ENCODE results near the gene SULT1A3. TPM values are rescaled to one million over a fixed set of nuclear protein-coding genes. Genes with fewer than 3 reads are reported as not detected.
"Not testable (repeated sequence)": the region's sequence is repeated elsewhere in the genome, so short reads cannot be mapped to it uniquely, and the experiment has no call there.

The SULT1A3 gene
- total RNA-seq (2021; ENCODE audit: unreplicated experiment), result 23.5 TPM
- polyA plus RNA-seq (2012), result 16.6 and 17.6 TPM in 2 replicates
- Bru-seq, nascent RNA, result percentile 16 among the genes with signal in this experiment
- BruChase-seq, experiment 1, labeled RNA remaining after a 6-hour chase, result percentile 18 among the genes with signal in this experiment
- percentile 37 among the genes with signal in this experiment for BruChase-seq, experiment 2, labeled RNA remaining after a 2-hour chase
- long read RNA-seq, transcript SULT1A3-201 (8 exons, 1,097 nt), result major isoform, 11 of 15 reads
- long read RNA-seq, partial matches to known transcripts, result 0 of 15 reads
- long read RNA-seq, other reads (novel, unspliced or antisense), result 3 of 15 reads

GRCh38 chr16:30199049-30199448 lies at the start of gene SULT1A3:
SULT1A3 (plus strand) TSS chr16:30199255; CDS start chr16:30200729, 1,474 bp downstream.
- H3K9ac ChIP-seq (ENCODE audit: low read length); intact Hi-C loops (cut with micrococcal nuclease); H3K36me3 ChIP-seq (ENCODE audit: control insufficient read depth in 1 of 2, insufficient read depth in 2 of 2, low read length in 2 of 2); DNase-seq (ENCODE audit: low read depth, low spot score); H3K27me3 ChIP-seq (ENCODE audit: insufficient read depth, low read length); BruUV-seq (replicated peaks); H3K4me1 ChIP-seq (ENCODE audit: control insufficient read depth in 1 of 2, insufficient read depth in 2 of 2, low read length in 2 of 2); H4K20me1 ChIP-seq (ENCODE audit: insufficient read depth); H3K79me2 ChIP-seq (ENCODE audit: insufficient read depth, low read length); POLR2A ChIA-PET; H3K4me3 ChIP-seq (replicated peaks in 1 of 2; ENCODE audit: low read depth in 1 of 2, low read length in 2 of 2); CTCF ChIA-PET; H3K9me2 ChIP-seq (ENCODE audit: insufficient read depth); H3K27ac ChIP-seq (ENCODE audit: low read depth, low read length); H3K9me3 ChIP-seq (ENCODE audit: control insufficient read depth in 1 of 2, insufficient read depth in 1 of 2, low read depth in 1 of 2, low read length in 2 of 2); H2AFZ ChIP-seq (ENCODE audit: low read depth, low read length, poor library complexity, severe bottlenecking); H3K4me2 ChIP-seq (ENCODE audit: low read length); RAD21 ChIA-PET (ENCODE audit: low non-redundant PET in 1 of 2, low total read pairs in 2 of 2, uncharacterized antibody in 2 of 2, unreplicated experiment in 2 of 2): not testable (repeated sequence)
- peak; percentile 60 for ATAC-seq

DNA sequence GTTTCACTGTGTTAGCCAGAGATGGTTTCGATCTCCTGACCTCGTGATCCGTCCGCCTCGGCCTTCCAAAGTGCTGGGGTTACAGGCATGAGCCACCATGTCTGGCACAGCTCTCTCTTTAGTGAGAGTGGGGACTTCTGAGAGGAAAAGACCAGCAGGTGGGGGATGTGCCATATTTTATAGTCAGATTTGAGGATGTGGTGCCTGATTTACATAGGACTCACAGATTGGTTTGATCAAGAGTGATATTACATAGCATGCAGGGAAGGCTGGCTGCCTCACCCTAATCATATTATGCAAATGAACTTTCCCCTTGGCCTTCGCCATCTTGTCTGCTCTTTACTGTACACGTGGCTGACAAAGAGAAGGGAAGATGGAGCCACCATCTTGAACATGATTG lies 48.0 kb upstream of the SULT1A3 start:
- ATAC-seq (no peak), DNase-seq (ENCODE audit: low read depth, low spot score) (no peak)
- Histone ChIP-seq H3K4me2 (ENCODE audit: low read length) (no peak overlapping the region), H3K9me3 (ENCODE audit: control insufficient read depth in 1 of 2, insufficient read depth in 1 of 2, low read depth in 1 of 2, low read length in 2 of 2) (peaks cover 0 to 4% of the 10 kb centered on the region in 2 experiments; a peak in 2 of 4 replicates), H3K79me2 (ENCODE audit: insufficient read depth, low read length) (no peaks in the 10 kb centered on the region), H2AFZ (ENCODE audit: low read depth, low read length, poor library complexity, severe bottlenecking) (no peak overlapping the region), H3K4me1 (ENCODE audit: control insufficient read depth in 1 of 2, insufficient read depth in 2 of 2, low read length in 2 of 2) (no peaks in the 10 kb centered on the region), H3K9me2 (ENCODE audit: insufficient read depth) (no peaks in the 10 kb centered on the region), H3K9ac (ENCODE audit: low read length) (no peak overlapping the region), H3K27me3 (ENCODE audit: insufficient read depth, low read length) (no peaks in the 10 kb centered on the region), H3K4me3 (replicated peaks in 1 of 2; ENCODE audit: low read depth in 1 of 2, low read length in 2 of 2) (no peak overlapping the region), H3K36me3 (ENCODE audit: control insufficient read depth in 1 of 2, insufficient read depth in 2 of 2, low read length in 2 of 2) (no peaks in the 10 kb centered on the region), H3K27ac (ENCODE audit: low read depth, low read length) (no peak overlapping the region), H4K20me1 (ENCODE audit: insufficient read depth) (no peaks in the 10 kb centered on the region)
- CTCF ChIA-PET, result no interaction called here
- RAD21 ChIA-PET (ENCODE audit: low non-redundant PET in 1 of 2, low total read pairs in 2 of 2, uncharacterized antibody in 2 of 2, unreplicated experiment in 2 of 2), result no interaction called here
- no peak for TF ChIP-seq CBX3 (IDR thresholded peaks at IDR 0.05; ENCODE audit: low read depth)
- TF ChIP-seq ZFX (IDR thresholded peaks at IDR 0.05), result no peak
- TF ChIP-seq FOSL1 (IDR thresholded peaks at IDR 0.05; ENCODE audit: low read depth), result no peak
- no peak for TF ChIP-seq SIN3A (IDR thresholded peaks at IDR 0.05; ENCODE audit: low read depth)
- no peak for TF ChIP-seq YY1 (IDR thresholded peaks at IDR 0.05; ENCODE audit: extremely low read depth, insufficient replicate concordance, low read depth, low read length)
- TF ChIP-seq CTCF (IDR thresholded peaks at IDR 0.05 in 2 of 3, conservative IDR thresholded peaks at IDR 0.05 in 1 of 3; ENCODE audit: borderline replicate concordance in 1 of 3, insufficient read depth in 1 of 3, low read depth in 2 of 3, low read length in 2 of 3), result no peak
- no peak for TF ChIP-seq ZBTB33 (IDR thresholded peaks at IDR 0.05; ENCODE audit: extremely low read depth, insufficient replicate concordance, low read length)
- no peak for TF ChIP-seq SP1 (IDR thresholded peaks at IDR 0.05; ENCODE audit: low read depth)
- no peak for TF ChIP-seq ATF3 (IDR thresholded peaks at IDR 0.05)
- no peak for TF ChIP-seq ZNF274 (IDR thresholded peaks at IDR 0.05; ENCODE audit: low read depth, low read length)
- TF ChIP-seq CEBPB (IDR thresholded peaks at IDR 0.05; ENCODE audit: low read depth), result no peak
- TF ChIP-seq, protein P1, sequence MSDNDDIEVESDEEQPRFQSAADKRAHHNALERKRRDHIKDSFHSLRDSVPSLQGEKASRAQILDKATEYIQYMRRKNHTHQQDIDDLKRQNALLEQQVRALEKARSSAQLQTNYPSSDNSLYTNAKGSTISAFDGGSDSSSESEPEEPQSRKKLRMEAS (IDR thresholded peaks at IDR 0.05), result no peak
- TF ChIP-seq SRF (IDR thresholded peaks at IDR 0.05; ENCODE audit: low read depth), result no peak
- no peak for TF ChIP-seq POLR2AphosphoS5 (IDR thresholded peaks at IDR 0.05; ENCODE audit: low read depth, low read length)
- TF ChIP-seq POLR2A (IDR thresholded peaks at IDR 0.05; ENCODE audit: borderline replicate concordance, extremely low read depth, insufficient read depth, insufficient read length), result no peak
- no peak for TF ChIP-seq JUND (IDR thresholded peaks at IDR 0.05)
- POLR2A ChIA-PET, result no interaction called here
- intact Hi-C loops (cut with micrococcal nuclease), result no loop called here
- BruUV-seq (replicated peaks), result no TSS peak
